ENCODE results near the gene WDR74.

Gene WDR74

DNA sequence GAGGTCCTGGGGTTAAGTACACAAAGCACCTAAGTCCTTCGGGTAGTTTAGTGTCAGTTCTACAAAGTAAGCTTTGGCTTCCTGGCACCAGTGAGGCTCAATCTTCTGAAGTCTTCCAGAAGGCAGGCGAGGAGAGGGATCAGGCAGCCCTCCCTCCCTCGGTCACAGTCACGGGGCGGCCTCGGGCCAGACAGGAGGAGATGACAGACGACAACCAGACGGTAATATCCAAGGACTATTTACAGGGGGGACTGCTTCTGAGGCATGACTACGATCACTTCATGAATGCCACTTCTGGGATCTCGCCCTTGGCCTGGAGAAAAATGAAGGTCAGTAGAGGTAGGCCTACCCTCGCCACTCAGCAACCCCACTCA is 47.2 kb downstream of the WDR74 start:
- no peak for DNase-seq (ENCODE audit: low spot score)

DNA sequence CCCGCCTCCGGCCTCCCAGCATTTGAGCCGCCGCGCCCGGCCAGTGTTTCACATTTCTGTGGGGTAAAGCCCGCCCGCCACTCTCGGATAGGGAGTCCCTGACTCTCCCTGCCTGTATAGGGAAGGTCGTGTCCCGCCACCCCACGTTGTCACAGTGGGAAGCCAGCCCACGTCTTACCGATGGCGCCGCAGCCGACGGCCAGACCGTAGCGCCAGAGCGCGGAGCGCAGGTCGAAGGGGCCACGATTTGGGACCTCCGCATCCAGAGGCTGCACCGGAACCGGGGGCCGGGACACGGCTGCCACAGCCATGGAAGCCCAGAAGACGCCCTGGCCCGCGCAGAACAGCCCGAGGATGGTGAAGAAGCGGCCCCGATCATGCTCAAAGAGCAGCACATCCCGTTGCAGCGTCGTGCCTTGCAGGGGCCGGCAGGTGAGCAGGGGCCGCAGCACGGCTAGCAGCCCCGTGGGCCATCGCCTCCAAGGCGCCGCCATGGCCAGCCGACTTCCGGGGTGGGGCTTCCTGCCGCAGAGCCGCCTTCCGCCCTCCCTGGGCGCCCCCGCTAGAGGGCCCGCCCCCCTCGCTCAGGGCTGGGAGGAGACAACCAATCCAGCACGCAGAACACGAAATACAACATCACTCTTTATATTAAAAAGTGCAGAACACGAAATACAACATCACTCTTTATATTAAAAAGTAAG is 47.7 kb downstream of the WDR74 start, which contains the start of gene TMEM223:
TSS of gene TMEM223 (minus strand) at position 506 of the 701 bp plus-strand sequence. CDS start at position 494, 12 bp downstream.
- DNase-seq (ENCODE audit: low spot score): peak; percentile 96

DNA sequence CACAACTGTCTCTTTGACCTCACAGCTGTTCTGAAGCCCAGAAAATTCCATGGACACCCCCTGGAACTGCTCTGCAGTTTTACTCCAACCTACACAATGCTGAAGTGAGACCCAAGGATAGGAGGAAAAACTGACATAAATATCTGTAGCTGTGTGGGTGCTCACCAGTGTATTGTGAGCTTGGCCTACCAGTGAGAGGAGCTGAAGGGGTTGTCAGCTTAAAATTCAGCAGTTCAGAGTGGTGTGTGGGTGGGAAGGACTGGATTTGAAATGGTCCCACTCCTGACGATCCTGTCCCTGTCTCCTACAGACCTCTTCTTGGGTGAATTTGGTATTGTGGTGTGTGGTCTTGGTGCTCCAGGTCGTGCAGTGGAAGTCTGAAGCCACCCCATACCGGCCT is 49.8 kb downstream of the WDR74 start:
- DNase-seq (ENCODE audit: low spot score): no peak

DNA sequence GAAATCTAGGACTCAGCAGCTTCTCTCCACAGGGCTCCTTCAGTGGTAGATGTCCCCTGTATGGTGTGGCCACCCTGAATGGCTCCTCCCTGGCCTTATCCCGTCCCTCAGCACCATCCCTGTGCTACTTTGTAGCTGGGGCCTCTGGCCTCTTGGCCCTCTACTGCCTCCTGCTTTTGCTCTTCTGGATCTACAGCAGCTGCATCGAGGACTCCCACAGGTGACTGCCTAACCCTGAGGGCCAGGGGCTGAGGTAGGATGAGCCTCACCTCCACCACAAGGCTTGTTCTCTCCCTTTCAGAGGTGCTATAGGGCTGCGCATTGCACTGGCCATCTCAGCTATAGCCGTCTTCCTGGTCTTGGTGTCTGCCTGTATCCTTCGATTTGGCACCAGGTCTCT is 50.4 kb downstream of the WDR74 start:
- no peak for DNase-seq (ENCODE audit: low spot score)

DNA sequence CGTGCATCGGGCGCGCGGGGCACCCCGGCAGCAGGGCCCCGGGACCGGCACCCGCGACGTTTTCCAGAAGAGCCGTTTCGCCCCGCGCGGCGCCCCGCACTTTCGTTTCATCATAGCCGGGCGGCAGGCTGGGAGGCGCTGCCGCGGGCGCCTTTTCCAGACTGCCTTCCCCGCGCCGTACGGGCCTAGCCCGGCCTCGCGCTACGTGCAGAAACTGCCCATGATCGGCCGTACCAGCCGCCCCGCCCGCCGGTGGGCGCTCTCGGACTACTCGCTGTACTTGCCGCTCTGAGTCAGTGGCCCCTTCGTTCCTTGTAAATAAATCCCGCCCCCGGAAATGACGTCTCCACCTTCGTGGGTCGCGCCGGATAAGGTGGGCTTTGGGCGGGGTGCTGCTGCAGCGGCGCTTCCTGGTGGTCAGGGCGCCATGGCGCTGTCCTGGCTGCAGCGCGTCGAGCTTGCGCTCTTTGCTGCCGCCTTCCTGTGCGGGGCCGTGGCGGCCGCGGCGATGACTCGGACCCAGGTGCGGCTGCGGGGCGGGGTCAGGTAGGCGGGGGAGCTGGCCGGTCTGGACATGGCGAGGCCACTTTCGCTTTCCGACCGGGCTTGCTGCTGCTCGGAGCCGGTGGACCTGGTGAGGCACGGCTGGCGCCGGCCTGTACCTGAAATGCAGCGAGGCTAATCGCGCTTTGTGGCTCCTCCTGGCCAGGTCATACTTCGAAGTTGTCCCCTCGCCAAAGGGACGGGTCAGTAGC is 52.2 kb downstream of the WDR74 start, which contains the start of gene TMEM179B:
TSS of gene TMEM179B (plus strand) at position 398 of the 755 bp plus-strand sequence. CDS start at position 428, 30 bp downstream.
- DNase-seq (ENCODE audit: low spot score): peak; percentile 96

DNA sequence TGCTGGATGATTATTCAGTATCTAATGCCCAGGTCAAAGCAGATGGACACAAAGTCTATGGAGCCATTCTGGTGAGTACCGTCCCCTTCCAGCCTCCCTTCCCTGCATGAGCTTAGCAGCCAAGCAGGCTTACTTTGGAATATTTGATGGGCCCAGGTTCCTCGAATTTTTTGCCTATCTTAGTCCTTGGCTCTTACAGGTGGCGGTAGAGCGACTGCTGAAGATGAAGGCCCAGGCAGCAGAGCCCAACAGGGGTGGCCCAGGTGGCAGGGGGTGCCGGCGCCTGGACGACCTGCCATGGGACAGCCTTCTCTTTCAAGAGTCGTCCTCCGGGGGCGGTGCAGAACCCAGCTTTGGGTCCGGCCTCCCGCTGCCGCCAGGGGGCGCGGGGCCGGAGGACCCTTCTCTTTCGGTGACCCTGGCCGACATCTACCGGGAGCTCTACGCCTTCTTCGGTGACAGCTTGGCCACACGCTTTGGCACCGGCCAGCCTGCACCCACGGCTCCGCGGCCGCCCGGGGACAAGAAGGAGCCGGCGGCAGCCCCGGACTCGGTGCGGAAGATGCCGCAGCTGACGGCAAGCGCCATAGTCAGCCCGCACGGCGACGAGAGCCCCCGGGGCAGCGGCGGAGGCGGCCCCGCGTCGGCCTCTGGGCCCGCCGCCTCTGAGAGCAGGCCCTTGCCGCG is 52.9 kb downstream of the WDR74 start:
- DNase-seq (ENCODE audit: low spot score): peak; percentile 94
